Kidney (tissue), 14 donors: Measurements from ENCODE around the gene NUTF2. TPM values are rescaled to one million over a fixed set of nuclear protein-coding genes. Genes with fewer than 3 reads are reported as not detected.

ENCODE experiments used
- DNase-seq, 5 donors: peaks; one replicate each; pipeline ENCODE4 v3.0.0-alpha.2; 2013 to 2020
- FAIRE-seq: peaks from 2 replicates; lab custom pipeline; 2012; peaks lifted over from hg19 to GRCh38; lab: Jason Lieb, UNC
- H3K27ac ChIP-seq, 2 donors: one replicate each; pipeline ENCODE4 v1.7.0; 2013; ENCODE audit warnings: low read depth in 2 of 2, low read length in 2 of 2, inconsistent platforms in 1 of 2
- H3K27me3 ChIP-seq: one replicate; pipeline ENCODE4 v1.7.1; 2013; ENCODE audit warnings: low read length, inconsistent platforms; ENCODE audit not compliant: control insufficient read depth, insufficient read depth
- H3K36me3 ChIP-seq, 3 donors: one replicate each; pipeline versions ENCODE4 v1.7.0 to v1.7.1; 2013; ENCODE audit warnings: low read length in 3 of 3, control low read depth in 1 of 3, inconsistent platforms in 1 of 3; ENCODE audit not compliant: insufficient read depth in 3 of 3, control insufficient read depth in 2 of 3
- H3K4me1 ChIP-seq, 3 donors: one replicate each; pipeline versions ENCODE4 v1.7.0 to v1.7.1; 2013; ENCODE audit warnings: low read length in 3 of 3, inconsistent platforms in 1 of 3, low read depth in 1 of 3; ENCODE audit not compliant: control insufficient read depth in 2 of 3, insufficient read depth in 2 of 3
- H3K4me3 ChIP-seq, 3 donors: one replicate each; pipeline versions ENCODE4 v1.7.0 to v1.8.1; 2013; ENCODE audit warnings: low read length in 3 of 3, control low read depth in 1 of 3, inconsistent platforms in 1 of 3
- H3K9ac ChIP-seq, 3 donors: one replicate each; pipeline versions ENCODE4 v1.7.0 to v1.7.1; 2013; ENCODE audit warnings: low read length in 3 of 3, control low read depth in 1 of 3, inconsistent platforms in 1 of 3
- H3K9me3 ChIP-seq, 3 donors: one replicate each; pipeline versions ENCODE4 v1.7.0 to v1.7.1; 2013; ENCODE audit warnings: low read length in 3 of 3, control low read depth in 1 of 3, inconsistent platforms in 1 of 3; ENCODE audit not compliant: control insufficient read depth in 2 of 3, insufficient read depth in 1 of 3
- CTCF ChIP-seq: IDR thresholded peaks from 3 replicates; pipeline ENCODE4 v1.5.1; 2012; ENCODE audit warnings: mild to moderate bottlenecking, moderate library complexity, borderline replicate concordance; ENCODE audit not compliant: insufficient read depth; ENCODE audit errors: extremely low read depth
- intact Hi-C: fragments of 100-400 bp; cut with DNase I; formaldehyde crosslinking; loops from one replicate; pipeline ENCODE4 v1.11.1; 2022
- polyA plus RNA-seq: library from polyadenylated mRNA; stranded (reverse); fragments of 350-450 nt; fragmentation: Illumina TruSeq; extraction: RNeasy Lipid Tissue Mini Kit (QIAGEN cat#74804); gene quantifications from one replicate; pipeline ENCODE4 v1.2.3, GENCODE V29; 2014; ENCODE audit warnings: low read depth, low replicate concordance; ENCODE audit not compliant: insufficient read depth
- total RNA-seq: library from RNA; stranded (reverse); fragmentation: NEBNext Ultra II Directional; extraction: Animal tissue kit (Norgen Biotek cat#: 25700); gene quantifications from one replicate; pipeline ENCODE4 v1.2.1, GENCODE V29; 2021
- donor health status: control.
- donor health status: control.
- donor health status: control.
- donor health status: control.
- donor health status: control.
- donor health status: DM: yes; HTN: yes; CAD: no.
- donor health status: Normal renal cell carcinoma (clear cell type).

The NUTF2 gene
- total and polyA plus RNA-seq, 2 donors from 2014 or later = 76.4 to 107 TPM

DNA sequence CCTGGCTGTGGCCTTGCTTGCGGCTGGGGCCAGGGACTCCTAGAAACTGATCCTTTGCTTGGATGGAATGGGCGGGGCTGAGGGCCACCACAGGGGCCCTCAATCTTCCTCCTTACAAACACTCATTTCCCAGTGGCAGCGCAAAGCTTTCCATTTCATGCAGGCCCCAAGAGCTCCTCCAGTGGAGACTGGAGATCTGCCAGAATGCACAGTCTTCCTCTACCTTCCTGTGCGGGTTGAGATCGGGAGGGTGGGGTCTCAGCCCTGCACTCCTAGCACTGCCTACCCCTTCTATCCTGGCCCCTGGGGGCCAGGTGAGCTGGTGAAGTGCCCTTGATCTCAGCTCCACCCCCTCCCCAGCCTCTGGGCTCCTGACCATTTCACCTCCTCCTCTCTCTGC, 39.7 kb downstream of the NUTF2 start:
- no peak overlapping the region for H3K9ac ChIP-seq
- H3K27me3 ChIP-seq = no peaks in the 10 kb centered on the region
- no peak for TF ChIP-seq CTCF
- H3K36me3 ChIP-seq = peaks cover 0 to 24% (median 13%) of the 10 kb centered on the region in 3 donors
- intact Hi-C loops = no loop called here
- no peak overlapping the region for H3K4me3 ChIP-seq
- H3K4me1 ChIP-seq = no peaks in the 10 kb centered on the region
- no peak overlapping the region for H3K27ac ChIP-seq
- no peak for FAIRE-seq
- H3K9me3 ChIP-seq = no peaks in the 10 kb centered on the region
- DNase-seq = no peak

- Histone ChIP-seq H3K27me3 (no peaks in the 10 kb centered on the region), H3K27ac (no peak overlapping the region), H3K4me3 (no peak overlapping the region), H3K4me1 (no peaks in the 10 kb centered on the region), H3K9me3 (no peaks in the 10 kb centered on the region), H3K9ac (no peak overlapping the region), H3K36me3 (peaks cover 0 to 6% (median 0%) of the 10 kb centered on the region in 3 donors)
- FAIRE-seq (no peak), DNase-seq (no peak)
- TF ChIP-seq CTCF = no peak
- intact Hi-C loops = no loop called here
These were observed 41.6 kb downstream of the NUTF2 start for GRCh38 chr16:67888331-67888730.

GRCh38 chr16:67892375-67892774, 45.6 kb downstream of the NUTF2 start:
- Histone ChIP-seq H3K4me1 (peaks cover 0 to 20% (median 8%) of the 10 kb centered on the region in 3 donors), H3K27me3 (no peaks in the 10 kb centered on the region), H3K9me3 (no peaks in the 10 kb centered on the region), H3K27ac (no peak overlapping the region), H3K9ac (peak overlapping the region in 2 of 3 donors; percentile 31 to 64), H3K36me3 (no peaks in the 10 kb centered on the region), H3K4me3 (peak overlapping the region; percentile 56 to 72 (median 71))
- no peak for FAIRE-seq
- DNase-seq = no peak
- intact Hi-C loops = no loop called here
- TF ChIP-seq CTCF = no peak
